HG02678 (cell line): ENCODE results near the gene FLACC1.
A peak's percentile ranks its signal among the peaks of the same experiment; 100 is the strongest.

Experiments used
- ATAC-seq: cut with Tn5 transposase; IDR thresholded peaks from one replicate; pipeline ENCODE4 v1.9.1; 2021; ENCODE audit warnings: mild to moderate bottlenecking, moderate library complexity; ENCODE audit not compliant: unreplicated experiment

Gene FLACC1

DNA sequence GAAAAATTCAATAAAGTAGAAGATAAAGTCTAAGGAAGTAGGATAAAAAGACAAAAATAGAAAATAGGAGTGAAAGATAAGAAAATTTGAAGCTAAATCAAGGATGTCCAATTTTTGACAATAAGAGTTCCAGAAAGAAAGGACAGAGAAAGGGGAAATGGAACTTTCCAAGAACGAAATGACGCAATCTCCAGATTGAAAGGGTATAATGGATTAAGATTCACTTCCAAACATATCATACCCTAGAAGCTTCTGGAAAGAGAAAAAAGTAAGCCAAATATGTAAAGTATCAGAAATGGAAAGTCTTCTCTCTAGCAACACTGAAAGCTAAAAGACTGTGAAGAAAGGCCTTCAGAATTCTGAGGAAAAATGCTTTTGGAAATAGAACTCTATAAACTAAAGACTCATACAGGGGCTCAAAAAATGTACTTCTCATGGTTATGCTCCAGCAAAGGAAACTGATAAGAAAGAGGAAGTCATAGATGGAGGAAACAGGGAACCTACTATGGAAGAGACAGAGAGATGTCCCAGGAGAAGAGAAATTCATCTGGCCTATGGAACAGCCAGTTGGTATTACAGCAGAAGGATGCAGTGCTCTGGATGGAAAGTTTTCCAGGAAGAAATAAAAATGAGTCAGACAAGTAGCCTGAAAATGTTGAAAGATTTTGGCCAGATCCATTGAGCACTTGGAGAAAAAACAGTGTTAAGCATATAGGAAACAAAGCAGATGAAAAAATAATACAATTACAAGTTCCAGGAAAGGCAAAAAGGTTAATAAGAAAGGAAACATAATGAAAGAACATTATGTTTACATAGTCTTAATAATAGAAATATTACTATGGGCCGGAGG is 76.7 kb downstream of the FLACC1 start:
- ATAC-seq, result no peak

DNA sequence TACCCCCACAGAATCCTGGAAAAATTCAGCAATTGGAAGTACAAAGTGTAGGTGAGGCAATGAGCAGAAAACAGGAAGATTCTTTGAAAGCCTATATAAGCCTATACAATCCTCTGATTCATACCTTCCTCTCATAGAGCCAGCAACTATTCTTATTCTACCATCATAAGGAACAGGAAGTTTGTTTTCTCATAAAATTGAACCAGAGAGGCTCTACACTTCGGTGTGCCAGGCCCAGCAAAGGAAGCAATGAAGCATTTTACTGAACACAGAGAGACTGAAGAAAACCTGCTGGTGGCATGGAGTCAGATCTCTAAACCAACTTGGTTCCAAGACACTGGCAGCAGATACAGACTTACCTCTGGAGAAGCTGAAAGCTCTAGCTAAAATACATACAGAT is 78.1 kb downstream of the FLACC1 start:
- ATAC-seq, result no peak

DNA sequence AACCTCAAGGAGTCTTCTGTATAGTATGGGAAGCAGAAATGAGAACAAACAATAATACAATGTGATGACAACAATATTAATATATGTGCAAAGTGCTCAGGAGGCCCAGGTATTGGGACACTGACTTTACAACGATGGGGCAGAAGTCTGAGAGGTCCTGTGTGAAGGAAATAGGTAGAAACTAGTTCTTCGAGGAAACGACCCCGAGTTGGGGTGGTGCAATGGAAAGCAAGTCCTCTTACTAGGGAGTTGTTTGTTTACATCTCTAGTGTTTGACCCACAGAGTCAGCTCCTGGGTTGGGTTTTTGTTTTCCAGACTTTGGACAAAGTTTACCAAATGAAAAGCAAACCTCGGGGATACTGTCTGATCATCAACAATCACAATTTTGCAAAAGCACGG is 80.6 kb downstream of the FLACC1 start:
- no peak for ATAC-seq

DNA sequence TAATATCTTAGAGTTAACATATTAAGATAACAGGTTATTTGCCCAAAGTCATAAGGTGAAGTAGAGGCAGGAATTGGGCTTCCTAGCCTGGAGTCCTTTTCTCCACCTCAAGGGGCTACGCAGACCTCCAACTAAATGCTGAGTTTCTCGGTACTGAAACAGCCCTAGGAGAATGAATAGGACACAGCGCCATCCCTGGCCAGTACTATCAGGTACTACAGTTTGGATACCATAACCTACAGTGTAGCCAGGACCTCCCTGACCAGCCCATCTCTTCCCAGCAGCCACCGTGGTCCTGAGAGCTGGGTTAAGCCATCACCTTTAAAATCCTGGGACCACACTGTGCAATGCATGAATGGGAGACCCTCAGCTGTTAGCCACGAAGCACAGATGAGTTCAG is 81.2 kb downstream of the FLACC1 start:
- ATAC-seq, result no peak

DNA sequence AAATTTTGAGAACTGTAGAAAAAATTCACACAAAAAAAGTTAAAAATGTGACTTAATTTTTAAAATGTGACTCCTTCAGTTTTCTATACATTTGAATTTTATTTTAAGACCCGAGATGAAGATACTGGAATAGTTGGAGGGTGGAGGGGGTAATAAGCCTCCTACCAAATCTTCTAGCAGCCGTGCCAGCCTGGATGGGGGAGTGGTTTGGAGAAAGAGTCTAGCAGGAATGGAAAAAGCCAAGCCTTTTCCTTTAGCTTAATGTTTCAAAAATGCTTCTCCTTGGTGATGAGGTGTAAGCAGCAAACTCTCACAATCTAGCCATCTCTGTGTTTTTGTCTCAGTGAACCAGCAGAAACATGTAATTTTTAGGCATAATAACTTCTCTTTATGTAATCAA is 82.1 kb downstream of the FLACC1 start:
- ATAC-seq, result no peak

DNA sequence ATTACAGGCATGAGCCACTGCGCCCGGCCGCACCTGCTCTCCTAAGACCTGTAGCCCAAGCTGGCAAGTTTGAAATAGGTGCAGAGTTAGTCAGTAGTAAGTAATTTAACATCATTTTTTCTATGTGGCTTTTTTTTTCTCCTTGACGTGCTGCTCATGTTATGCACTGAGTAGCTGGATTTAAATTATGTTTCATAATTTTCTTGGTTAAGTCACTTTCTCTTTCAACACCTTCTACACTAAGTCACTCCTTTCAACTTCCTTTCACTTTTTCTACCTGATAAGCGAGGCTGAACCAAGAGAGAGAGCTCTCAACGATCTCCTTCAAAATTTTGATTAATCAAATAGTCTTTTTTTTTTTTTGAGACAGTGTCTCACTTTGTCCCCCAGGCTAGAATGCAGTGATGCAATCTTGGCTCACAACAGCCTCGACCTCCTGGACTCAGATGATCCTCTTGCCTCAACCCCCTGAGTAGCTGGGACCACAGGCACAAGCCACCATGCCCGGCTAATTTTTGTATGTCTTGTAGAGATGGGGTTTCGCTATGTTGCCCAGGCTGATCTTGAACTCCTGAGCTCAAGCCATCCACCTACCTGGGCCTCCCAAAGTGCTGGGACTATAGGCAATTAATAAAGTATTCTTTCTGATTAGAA is 83.7 kb downstream of the FLACC1 start:
- no peak for ATAC-seq

DNA sequence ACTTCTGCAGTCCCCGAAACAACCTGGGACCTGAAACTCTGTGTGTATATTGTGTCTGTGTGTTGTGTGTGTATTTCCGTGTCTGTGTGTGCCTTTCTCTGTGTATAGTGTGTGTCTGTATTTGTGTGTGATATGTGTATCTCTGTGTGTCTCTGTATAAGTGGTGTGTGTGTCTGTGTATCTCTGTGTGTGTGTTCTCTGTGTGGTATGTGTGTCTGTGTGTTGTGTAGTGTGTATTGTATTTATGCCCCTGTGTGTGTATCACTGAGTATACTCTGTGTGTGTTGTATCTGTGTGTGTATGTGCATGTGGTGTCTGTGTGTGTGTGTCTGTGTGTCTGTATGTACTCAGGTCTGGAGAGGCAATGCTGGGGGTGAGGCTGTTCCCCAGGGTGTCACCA is 85.2 kb downstream of the FLACC1 start:
- no peak for ATAC-seq

DNA sequence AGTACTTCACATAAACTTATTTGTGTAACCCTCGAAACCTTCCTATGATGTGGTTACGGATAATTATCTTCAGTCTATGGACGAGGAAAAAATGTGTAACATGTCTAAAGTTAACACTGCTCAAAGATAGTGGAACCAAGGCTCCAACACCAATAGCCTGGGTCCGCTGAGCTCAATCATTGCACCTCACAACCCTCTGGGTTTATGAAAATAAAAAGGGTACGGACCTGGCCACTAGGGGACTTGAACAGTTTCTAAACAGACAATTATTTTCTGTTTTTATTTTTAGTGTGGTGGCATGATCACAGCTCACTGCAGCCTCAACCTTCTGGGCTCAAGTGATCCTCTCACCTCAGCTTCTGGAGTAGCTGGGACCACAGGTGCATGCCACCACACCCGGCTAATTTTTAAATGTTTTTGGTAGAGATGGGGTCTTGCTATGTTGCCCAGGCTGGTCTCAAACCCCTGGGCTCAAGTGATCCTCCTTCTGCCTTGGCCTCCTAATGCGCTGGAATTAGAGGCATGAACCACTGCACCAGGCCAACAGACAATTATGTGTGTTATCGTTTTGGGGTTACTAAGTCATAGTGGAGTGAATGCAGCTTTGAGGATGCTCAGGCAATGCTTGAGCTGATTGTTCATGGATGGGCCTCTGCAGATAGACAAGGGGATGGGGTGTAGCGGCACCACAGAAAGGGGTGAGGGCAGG is 86.7 kb downstream of the FLACC1 start:
- ATAC-seq, result no peak

DNA sequence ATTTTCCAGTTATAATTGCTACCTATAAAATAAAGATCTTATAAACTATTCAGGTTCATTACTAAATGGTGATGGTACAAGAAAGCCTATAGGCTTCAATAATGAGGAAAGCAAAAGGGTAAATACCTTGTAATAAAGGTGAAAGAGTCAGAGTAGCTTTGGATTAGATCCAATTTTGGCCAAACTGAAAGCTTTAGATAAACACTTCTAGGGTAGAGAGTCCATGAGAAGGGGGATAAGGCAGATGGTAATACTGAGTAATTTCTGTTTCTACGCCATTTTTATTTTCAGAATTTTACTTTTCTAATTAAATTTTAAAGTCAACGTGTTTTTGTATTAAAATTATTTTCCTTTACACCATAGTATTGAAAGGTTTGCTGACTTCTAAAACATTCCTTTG is 87.4 kb downstream of the FLACC1 start:
- ATAC-seq, result no peak

DNA sequence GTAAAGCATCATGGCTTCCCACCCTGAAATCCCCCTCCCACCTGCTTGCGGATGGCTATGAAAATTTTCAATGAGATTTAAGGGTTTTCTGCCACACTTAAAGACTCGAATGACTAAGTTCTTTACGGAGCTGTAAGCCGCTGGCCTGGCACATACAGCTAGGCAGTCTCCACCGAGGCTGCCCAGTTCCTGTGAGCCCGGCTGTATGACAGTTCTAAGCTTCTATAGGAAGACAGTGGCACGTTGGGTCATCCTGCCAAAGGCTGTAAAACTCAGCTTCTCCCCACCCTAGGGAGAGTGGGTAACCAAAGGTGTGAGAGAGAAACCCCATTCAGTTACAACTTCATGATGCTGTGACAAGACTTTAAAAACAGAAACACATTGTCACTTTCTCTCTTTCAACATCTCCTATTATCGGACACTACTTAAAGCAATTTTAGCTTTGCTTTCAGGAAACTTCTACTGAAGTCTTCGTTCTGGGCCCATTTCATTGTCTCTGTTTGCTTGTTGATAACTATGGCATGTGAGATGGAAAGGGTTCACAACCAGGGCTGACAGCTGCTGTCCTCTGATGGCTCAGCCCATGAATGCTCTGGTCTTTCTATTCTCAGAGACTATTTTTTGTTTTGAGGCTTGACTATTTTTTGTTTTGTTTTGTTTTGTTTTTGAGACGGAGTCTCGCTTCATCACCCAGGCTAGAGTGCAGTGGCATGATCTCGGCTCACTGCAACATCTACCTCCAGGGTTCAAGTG is 89.7 kb downstream of the FLACC1 start:
- ATAC-seq, result no peak

DNA sequence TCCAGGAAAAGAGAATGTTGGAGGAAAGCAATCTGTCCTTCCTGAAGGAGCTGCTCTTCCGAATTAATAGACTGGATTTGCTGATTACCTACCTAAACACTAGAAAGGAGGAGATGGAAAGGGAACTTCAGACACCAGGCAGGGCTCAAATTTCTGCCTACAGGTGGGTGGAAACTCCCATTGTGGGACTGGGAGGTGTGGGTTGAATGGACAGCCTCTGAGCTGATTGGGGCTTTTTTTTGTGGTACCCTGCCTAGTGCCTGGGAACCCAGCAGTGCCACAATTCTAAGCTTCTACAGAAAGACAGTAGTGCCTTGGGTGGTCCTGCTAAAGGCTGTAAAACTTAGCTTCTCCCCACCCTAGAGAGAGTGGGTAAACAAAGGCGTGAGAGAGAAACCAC is 90.5 kb downstream of the FLACC1 start:
- no peak for ATAC-seq

DNA sequence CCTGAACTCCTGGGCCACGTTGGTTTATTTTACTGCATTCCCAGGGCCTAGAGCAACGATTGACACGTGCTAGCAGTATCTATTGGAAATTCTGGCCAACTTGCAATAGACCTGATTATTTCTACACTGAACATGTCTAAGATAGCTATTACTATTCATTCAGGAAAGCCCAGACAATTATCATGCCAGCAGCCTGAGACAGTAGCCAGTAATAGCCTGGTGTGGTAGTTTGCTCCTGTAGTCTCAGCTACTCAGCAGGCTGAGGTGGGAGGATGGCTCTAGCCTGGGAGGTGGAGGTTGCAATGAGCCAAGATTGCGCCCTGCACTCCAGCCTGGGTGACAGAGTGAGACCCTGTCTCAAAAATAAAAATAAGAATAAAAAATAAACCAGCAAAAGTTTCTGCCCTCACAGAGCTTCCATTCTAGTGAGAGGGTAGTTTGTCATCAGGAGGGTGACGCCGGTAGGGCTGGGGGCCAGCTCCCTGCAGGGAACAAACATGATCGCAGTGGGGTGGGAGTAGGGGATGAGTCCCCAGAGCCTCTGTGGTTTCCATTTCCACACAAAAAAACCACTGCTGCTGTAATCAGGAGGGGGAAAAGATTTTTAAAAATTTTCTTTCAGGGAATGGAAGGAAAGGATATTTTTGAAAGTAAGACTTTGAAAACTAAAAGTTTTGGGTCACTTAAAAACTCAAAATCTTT is 92.5 kb downstream of the FLACC1 start:
- ATAC-seq, result no peak

DNA sequence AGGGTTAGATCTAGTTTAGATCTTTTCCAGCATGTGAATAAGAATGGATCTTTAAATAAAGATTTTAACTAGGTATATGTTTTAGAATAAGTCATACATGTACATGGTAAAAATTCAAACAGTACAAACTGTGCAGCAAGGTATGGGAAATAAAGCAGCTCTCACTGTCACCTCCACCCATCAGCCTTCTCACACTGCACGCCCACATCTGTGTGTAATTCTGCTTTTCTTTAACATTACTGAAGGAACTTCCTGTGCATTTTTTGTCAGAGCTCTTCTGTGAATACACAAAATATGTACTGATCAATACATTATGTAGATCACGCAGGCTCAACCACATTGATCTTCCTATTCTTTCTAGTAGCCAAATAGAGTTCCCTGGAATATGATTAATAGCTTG is 93.4 kb downstream of the FLACC1 start:
- ATAC-seq, result no peak

DNA sequence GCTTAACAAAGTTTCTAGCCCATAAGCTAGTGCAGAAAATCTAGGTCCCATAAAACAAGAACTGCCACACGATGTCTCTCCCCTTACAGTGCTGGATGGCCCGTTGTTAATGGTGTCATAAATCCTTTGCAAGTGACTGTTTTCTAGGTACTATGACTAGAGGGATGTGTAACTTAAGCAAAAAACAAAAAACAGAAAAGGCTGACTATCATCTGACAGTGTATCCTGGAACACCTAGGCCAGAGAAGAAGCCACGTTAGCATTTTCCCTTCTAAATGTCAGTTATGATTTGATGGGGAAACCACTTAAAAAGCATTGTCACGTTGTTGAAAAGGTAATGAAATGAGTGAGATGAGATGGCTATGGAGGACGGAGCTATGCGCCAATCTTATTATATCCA is 94.4 kb downstream of the FLACC1 start:
- ATAC-seq, result no peak

DNA sequence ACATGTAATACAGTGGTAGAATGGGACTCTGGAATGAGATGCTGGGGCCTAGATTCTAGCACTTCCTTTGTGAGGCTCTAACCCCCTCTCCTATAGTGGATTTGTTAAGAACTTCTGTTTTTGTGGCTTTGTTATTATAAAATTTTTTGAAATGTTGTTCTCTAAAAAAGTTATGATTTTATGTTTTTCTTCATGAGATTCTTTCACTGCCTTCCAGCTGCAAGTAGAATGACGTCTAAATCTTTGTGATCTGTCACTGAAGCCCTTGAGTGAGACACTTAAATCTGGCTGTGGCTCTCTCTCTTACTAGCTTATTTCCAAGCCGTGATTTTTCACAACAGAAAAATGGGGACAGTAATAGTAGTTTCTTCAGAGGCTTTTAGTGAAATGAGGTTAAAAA is 95.2 kb downstream of the FLACC1 start:
- ATAC-seq, result no peak

DNA sequence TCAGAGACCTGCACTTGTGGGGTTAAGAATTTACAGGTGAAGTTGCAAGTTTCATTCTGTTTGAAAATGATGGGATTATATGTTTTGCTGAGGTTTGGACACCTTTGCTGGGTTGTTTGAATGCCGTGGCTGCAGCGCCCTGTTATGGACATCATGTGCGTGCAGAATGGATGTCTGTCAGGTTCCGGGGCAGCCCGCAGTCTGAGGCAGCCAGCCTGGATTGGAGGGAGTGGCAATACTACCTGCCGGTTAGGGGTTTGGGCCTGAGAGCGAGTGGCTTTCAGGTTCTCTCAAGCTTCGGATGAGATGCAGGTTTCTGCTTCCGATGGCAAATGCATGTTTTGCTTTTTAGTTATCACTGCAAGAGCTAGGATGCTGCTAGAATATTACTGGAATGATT is 95.7 kb downstream of the FLACC1 start:
- ATAC-seq, result no peak

DNA sequence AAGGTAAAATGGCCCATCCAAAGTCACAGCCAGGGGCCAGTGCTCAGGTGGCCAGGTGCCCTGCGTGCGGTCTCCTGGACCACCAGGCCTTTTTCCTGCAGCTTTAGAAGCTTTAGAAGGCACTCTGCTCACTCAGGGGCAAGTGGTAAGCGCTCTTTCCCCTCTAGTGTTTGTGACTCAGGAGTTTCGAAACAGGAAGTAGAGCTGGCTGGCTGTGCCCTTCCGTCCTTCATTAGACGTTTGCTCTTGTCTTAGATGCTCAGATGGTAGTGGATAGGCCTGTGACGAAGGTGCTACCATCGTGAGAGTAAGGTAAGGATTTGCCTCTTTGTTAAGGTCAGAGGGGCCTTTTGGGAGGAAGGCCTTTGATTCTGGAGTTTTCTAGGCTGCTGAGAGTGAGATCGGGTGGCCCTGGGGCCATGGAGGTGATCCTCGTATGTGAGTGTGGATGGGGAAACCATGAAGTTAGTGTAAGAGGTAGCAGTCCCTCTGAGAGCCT is 96.8 kb downstream of the FLACC1 start, which contains the start of gene CASP8:
Gene CASP8, plus strand, starts transcription at position 235 of the 499 bp plus-strand sequence. CDS start 5,951 bp downstream, outside the sequence.
- ATAC-seq, result no peak

DNA sequence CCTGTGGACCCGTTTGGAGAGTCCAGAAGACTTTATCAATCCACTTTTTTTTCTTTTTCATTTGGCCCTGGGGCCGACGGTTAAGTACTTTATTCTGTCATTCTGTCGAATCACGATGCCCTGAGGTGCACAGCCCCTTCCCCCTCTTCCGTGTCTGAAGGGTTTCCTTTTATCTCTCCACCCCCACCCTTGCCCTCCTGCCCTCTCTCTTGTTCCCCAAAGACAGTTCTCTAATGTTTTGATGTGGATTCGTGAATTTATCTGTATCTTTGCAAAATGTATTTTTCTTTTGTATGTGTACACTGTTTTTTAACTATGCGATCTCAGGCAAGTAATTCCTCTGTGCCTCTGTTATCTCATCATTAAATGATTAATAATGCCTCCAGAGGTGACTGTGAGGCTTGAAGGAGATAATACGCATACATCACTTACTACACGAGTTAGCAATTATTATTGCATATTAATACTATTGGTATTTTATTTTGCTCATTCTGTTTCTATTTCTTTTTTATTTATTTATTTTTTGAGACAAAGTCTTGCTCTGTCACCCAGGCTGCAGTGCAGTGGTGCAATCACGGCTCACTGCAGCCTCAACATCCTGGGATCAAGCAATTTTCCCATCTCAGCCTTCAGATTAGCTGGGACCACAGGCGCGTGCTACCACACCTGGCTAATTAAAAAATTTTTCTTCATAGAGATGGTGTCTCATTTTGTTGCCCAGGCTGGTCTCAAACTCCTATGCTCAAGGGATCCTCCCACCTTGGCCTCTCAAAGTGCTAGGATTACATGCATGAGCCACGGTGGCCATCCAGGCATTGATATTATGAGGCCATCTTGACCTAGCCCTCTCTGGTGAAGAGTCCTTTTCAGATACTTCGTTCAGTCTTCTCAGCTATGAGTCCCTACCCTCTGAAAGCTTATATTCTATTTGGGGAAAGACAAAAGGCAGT is 98.2 kb downstream of the FLACC1 start:
- peak; percentile 1 for ATAC-seq
